ENCODE results near the gene ENTPD3. TPM values are rescaled to one million over a fixed set of nuclear protein-coding genes. Genes with fewer than 3 reads are reported as not detected.

ENTPD3 gene
- total RNA-seq, 1 experiment from 2014 or later = 6.0 TPM

DNA sequence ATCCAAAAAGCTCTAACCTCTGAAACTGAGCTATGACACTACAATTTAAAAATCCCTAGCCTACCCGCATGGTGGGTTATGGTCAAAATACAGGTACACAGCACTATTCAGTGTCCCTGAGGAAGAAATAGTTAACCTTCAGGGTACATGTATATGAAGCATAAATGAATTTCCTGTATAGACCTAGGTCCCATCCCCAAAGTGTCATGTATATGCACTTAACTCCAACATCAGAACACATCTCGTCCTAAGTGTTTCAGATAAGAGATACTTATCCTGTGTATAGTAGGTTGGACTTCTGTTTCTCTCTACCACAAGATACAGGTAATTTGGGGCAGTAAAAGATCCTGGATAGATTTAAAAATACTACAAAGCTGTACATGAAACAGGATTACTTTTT is 76.6 kb downstream of the ENTPD3 start:
- ChIA-PET CTCF (no interaction called here), POLR2A (ENCODE audit: unreplicated experiment) (no interaction called here)
- BruUV-seq (replicated peaks) = no TSS peak
- peaks cover 16% of the 10 kb centered on the region for H3K4me1 ChIP-seq (ENCODE audit: insufficient read depth, low read length)
- no peak for DNase-seq
- no peak overlapping the region for H3K9ac ChIP-seq (ENCODE audit: low read length)
- no peaks in the 10 kb centered on the region for H3K27me3 ChIP-seq (ENCODE audit: low read length)
- no peaks in the 10 kb centered on the region for H3K9me2 ChIP-seq (replicated peaks; ENCODE audit: low read length)
- H3K4me3 ChIP-seq (ENCODE audit: low read length) = no peak overlapping the region
- no peak overlapping the region for H3K27ac ChIP-seq (ENCODE audit: low read length)
- no peak for TF ChIP-seq EZH2phosphoT487 (IDR thresholded peaks at IDR 0.05; ENCODE audit: borderline replicate concordance, low read length)
- no peak for TF ChIP-seq EZH2 (IDR thresholded peaks at IDR 0.05; ENCODE audit: low read length, unreplicated experiment)
- TF ChIP-seq, protein P1, sequence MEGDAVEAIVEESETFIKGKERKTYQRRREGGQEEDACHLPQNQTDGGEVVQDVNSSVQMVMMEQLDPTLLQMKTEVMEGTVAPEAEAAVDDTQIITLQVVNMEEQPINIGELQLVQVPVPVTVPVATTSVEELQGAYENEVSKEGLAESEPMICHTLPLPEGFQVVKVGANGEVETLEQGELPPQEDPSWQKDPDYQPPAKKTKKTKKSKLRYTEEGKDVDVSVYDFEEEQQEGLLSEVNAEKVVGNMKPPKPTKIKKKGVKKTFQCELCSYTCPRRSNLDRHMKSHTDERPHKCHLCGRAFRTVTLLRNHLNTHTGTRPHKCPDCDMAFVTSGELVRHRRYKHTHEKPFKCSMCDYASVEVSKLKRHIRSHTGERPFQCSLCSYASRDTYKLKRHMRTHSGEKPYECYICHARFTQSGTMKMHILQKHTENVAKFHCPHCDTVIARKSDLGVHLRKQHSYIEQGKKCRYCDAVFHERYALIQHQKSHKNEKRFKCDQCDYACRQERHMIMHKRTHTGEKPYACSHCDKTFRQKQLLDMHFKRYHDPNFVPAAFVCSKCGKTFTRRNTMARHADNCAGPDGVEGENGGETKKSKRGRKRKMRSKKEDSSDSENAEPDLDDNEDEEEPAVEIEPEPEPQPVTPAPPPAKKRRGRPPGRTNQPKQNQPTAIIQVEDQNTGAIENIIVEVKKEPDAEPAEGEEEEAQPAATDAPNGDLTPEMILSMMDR (conservative IDR thresholded peaks at IDR 0.05; ENCODE audit: low read depth, low read length) = no peak
- peaks cover 26% of the 10 kb centered on the region for H3K79me2 ChIP-seq (ENCODE audit: low read length)
- H3K9me3 ChIP-seq (ENCODE audit: low read length) = no peaks in the 10 kb centered on the region
- intact Hi-C loops (cut with micrococcal nuclease) = no loop called here
- ATAC-seq = no peak
- H3K4me2 ChIP-seq (ENCODE audit: low read length) = no peak overlapping the region
- H3K36me3 ChIP-seq (ENCODE audit: low read depth, low read length) = peaks cover 51% of the 10 kb centered on the region
- H2AFZ ChIP-seq (ENCODE audit: low read length) = no peak overlapping the region
- H4K20me1 ChIP-seq (ENCODE audit: low read length) = peaks cover 40% of the 10 kb centered on the region
- peaks cover 31% of the 10 kb centered on the region for H3F3A ChIP-seq (ENCODE audit: low read length, unreplicated experiment)

DNA sequence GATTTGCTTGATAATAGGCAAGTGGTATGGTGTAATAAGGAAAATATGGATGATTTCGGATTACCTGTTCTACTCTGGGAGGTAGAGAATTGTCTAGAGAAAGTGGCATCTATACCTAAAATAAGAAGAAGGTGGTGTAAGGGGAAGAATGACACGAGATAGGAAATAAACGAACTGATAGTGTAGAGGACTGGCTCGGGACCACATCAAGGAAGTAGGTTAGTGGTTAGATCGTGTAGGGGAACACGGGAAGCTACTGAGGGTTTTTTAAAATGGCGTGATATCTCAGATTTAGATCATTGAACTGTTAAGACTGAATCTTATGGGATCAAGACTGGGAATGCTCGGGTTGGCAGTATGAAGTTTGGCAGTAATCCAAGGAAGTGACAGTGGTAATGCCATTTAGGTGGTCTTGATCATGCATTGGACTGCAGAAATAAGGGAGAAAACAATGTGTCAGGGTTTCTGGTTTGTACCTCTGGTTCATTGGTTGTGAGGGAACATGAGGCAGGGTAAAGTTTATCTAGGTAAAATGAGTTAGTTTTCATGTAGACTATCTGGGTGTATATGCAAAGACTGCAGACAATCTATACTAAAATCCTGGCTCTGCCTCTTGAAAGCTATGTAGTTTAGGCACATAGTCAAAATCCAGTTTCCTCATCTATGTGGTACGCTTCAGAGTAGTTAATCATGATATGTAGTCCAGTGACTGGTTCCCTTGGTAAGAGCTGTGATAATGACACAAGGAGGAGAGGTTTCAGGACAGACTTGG is 77.5 kb downstream of the ENTPD3 start:
- Histone ChIP-seq H3F3A (ENCODE audit: low read length, unreplicated experiment) (peaks cover 27% of the 10 kb centered on the region), H3K9me3 (ENCODE audit: low read length) (no peaks in the 10 kb centered on the region), H3K27ac (ENCODE audit: low read length) (no peak overlapping the region), H3K27me3 (ENCODE audit: low read length) (no peaks in the 10 kb centered on the region), H4K20me1 (ENCODE audit: low read length) (peaks cover 31% of the 10 kb centered on the region), H3K4me2 (ENCODE audit: low read length) (no peak overlapping the region), H3K79me2 (ENCODE audit: low read length) (peaks cover 16% of the 10 kb centered on the region), H3K9ac (ENCODE audit: low read length) (no peak overlapping the region), H3K4me1 (ENCODE audit: insufficient read depth, low read length) (peaks cover 8% of the 10 kb centered on the region; the same call in 1 of the 2 replicates), H3K9me2 (replicated peaks; ENCODE audit: low read length) (no peaks in the 10 kb centered on the region), H3K4me3 (ENCODE audit: low read length) (no peak overlapping the region), H2AFZ (ENCODE audit: low read length) (no peak overlapping the region), H3K36me3 (ENCODE audit: low read depth, low read length) (peaks cover 43% of the 10 kb centered on the region)
- no TSS peak for BruUV-seq (replicated peaks)
- intact Hi-C loops (cut with micrococcal nuclease) = no loop called here
- DNase-seq (no peak), ATAC-seq (no peak)
- POLR2A ChIA-PET (ENCODE audit: unreplicated experiment) = no interaction called here
- TF ChIP-seq EZH2 (IDR thresholded peaks at IDR 0.05; ENCODE audit: low read length, unreplicated experiment) = no peak
- TF ChIP-seq EZH2phosphoT487 (IDR thresholded peaks at IDR 0.05; ENCODE audit: borderline replicate concordance, low read length) = no peak
- TF ChIP-seq, protein P1 (conservative IDR thresholded peaks at IDR 0.05; ENCODE audit: low read depth, low read length) = no peak
- CTCF ChIA-PET = no interaction called here

DNA sequence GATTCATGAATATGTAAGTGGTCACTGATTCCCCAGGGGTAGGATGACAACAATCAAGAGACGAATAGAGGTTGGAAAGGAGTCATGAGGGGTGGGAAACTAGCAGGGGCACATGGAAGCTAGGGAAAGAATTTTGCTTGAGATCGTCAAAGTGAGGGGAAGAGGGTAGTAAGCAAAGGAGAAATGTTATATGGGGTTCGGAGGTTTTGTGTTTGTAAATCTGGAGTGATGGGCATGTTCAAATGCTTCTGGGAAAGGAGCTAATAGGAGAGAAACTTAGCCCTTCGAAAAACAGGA is 78.1 kb downstream of the ENTPD3 start:
- no peak overlapping the region for H2AFZ ChIP-seq (ENCODE audit: low read length)
- POLR2A ChIA-PET (ENCODE audit: unreplicated experiment) = no interaction called here
- DNase-seq = no peak
- no peaks in the 10 kb centered on the region for H3K9me3 ChIP-seq (ENCODE audit: low read length)
- peaks cover 26% of the 10 kb centered on the region for H4K20me1 ChIP-seq (ENCODE audit: low read length)
- peaks cover 3% of the 10 kb centered on the region; the same call in 1 of the 2 replicates for H3K4me1 ChIP-seq (ENCODE audit: insufficient read depth, low read length)
- no peaks in the 10 kb centered on the region for H3K27me3 ChIP-seq (ENCODE audit: low read length)
- no peak for TF ChIP-seq EZH2phosphoT487 (IDR thresholded peaks at IDR 0.05; ENCODE audit: borderline replicate concordance, low read length)
- no peak for TF ChIP-seq EZH2 (IDR thresholded peaks at IDR 0.05; ENCODE audit: low read length, unreplicated experiment)
- TF ChIP-seq, protein P1 (conservative IDR thresholded peaks at IDR 0.05; ENCODE audit: low read depth, low read length) = no peak
- CTCF ChIA-PET = no interaction called here
- H3K36me3 ChIP-seq (ENCODE audit: low read depth, low read length) = peaks cover 39% of the 10 kb centered on the region
- intact Hi-C loops (cut with micrococcal nuclease) = no loop called here
- H3K4me2 ChIP-seq (ENCODE audit: low read length) = no peak overlapping the region
- peaks cover 25% of the 10 kb centered on the region for H3F3A ChIP-seq (ENCODE audit: low read length, unreplicated experiment)
- BruUV-seq (replicated peaks) = no TSS peak
- H3K9ac ChIP-seq (ENCODE audit: low read length) = no peak overlapping the region
- ATAC-seq = no peak
- no peak overlapping the region for H3K27ac ChIP-seq (ENCODE audit: low read length)
- no peak overlapping the region for H3K4me3 ChIP-seq (ENCODE audit: low read length)
- H3K79me2 ChIP-seq (ENCODE audit: low read length) = peaks cover 12% of the 10 kb centered on the region
- H3K9me2 ChIP-seq (replicated peaks; ENCODE audit: low read length) = no peaks in the 10 kb centered on the region
